HG02852 (cell line): ENCODE results near the gene CAPNS2.

Experiments used
- ATAC-seq: cut with Tn5 transposase; IDR thresholded peaks from one replicate; pipeline ENCODE4 v1.9.1; 2021; ENCODE audit warnings: mild to moderate bottlenecking, moderate library complexity; ENCODE audit not compliant: unreplicated experiment

The CAPNS2 gene

DNA sequence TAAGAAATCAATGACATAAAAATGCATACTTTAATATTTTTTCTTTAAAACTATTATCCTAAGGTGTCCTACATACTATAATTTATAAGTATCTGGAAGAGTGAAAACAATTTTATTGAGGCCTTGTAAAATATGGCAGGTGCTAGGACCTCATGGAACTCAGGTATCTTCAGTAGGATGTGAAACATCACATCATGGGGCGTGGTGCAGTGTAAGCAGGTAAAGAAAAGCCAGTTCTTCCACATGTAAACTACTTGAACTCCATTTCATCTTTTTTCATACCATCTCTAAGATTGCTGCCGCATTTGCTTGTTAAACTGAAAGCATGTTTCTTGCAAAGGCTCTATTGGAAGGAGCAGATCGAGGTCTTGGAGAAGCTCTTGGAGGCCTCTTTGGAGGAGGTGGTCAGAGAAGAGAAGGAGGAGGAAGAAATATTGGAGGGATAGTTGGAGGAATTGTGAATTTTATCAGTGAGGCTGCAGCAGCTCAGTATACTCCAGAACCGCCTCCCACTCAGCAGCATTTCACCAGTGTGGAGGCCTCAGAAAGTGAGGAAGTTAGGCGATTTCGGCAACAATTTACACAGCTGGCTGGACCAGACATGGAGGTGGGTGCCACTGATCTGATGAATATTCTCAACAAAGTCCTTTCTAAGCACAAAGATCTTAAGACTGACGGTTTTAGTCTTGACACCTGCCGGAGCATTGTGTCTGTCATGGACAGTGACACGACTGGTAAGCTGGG, at the start of gene CAPNS2:
Gene CAPNS2, plus strand, starts transcription at position 253 of the 744 bp plus-strand sequence. Its CDS starts 73 bp downstream, at position 326.
- ATAC-seq, result no peak

DNA sequence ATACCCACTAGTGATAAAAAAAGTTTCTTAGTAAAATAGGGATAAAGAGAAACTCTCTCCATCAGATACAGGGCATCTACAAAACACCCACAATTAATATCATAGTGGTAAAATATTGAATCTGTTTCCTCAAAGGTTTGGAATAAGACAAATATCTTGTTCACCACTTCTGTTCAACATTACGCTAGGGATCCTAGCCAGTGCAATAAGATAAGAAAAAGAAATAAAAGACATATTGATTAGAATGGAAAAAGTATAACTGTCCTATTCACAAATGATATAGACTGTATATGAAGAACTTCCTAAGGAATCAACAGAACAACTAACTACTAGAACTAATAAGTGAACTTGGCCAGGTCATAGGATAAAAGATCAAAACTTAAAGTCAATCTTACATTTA, 44.7 kb upstream of the CAPNS2 start:
- no peak for ATAC-seq

DNA sequence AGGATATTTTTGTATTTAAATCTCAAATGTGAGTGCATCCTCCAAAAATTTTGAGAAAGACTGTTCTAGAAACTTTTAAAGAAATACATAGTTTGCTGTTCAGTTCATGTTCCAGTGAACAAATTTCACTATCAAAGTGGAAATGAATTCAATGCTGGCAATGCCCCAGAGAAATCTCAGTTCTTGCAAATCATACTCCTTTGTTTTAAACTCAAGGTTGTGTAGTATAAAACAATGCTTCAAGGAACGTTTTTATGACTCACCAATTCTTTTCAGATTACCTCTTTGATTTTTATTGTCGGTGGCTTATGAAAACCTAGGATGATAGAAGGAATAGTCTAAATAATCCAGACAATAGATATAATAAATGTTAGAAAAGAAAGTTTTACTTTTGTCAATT, 40.0 kb upstream of the CAPNS2 start:
- ATAC-seq, result no peak

GRCh38 chr16:55527885-55528284, 38.6 kb upstream of the CAPNS2 start:
- ATAC-seq, result no peak

- ATAC-seq, result no peak
Measured at GRCh38 chr16:55529018-55529417, 37.5 kb upstream of the CAPNS2 start.

DNA sequence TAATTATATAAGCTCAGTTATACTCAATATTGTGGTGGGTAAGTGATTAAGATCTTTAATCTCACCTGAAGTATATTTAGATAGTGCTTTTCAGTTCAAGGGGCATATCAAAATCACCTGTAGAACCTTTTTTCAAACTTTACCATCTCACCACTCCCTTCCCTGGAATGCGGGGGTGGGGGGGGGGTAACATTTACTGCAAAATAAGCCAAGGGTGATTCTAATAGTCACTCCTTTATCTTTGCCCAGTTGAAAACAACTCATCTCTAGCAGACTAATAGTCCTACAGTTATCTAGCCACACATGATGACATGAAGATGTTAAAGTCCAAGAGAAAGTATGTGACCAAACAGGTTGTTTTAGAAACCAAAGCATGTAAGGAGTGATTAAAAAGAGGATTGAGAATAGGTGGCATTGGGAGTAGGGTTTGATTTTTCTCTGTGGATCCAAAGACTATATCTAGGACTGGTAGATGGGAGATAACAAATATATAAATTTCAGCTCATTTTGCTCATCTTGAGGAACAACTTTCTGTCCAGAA, 36.1 kb upstream of the CAPNS2 start:
- ATAC-seq, result no peak

GRCh38 chr16:55532227-55532626, 34.3 kb upstream of the CAPNS2 start:
- ATAC-seq, result no peak

DNA sequence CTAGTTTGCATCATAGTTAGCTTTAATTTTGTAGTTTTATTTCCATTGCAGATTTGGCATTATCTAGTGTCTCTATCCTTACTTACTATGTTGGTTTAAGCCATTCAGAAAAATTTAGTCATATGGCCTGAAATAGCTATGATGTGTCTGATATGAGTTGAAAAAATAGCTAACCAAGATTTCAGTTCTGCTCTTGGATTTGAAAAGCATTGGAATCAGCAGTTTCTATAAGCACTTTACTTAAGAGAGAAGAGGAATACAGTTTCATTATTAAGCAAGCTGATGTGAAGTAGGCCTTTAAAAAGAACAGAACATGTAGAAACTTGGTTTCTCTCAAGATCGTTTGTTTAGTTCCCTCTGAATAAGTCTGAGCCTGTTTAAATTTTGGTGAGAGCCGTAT, 31.7 kb upstream of the CAPNS2 start:
- ATAC-seq, result no peak

DNA sequence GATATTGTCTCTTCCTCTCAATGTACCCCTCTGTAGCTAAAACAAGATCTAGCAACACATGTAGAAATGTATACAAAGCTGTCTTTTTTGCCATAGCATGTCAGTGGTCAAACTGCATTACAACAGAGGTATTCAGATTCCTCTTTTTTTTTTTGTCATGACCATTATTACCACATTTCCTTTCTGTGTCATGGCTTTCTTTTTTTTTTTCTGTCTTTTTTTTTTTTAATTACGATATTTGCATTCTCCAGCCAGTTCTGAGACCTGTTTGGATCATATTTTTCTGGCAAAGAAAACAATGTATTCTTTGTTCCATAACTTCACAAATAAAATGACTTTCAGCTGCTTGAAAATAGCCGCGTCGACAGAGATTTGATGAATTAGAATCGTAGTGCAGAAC, 27.4 kb upstream of the CAPNS2 start:
- no peak for ATAC-seq

DNA sequence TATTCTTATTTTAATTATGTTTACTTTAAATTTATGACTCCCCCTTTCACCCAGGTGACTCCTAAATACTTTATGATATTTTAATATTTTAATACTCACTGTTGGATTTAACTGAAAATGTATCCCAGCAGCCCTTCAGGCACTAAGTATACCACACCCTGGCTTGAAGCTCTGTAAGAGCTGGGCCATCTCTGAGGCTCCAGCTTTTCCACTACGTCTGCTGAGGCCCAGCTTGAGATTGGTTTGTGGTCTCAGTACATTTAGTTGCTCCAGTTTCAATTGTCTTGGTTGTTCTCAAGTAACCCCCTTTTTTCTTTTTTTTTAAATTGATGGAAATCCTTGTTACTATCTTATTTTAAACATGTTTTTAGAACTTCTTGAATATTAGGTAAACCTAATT, 27.0 kb upstream of the CAPNS2 start:
- no peak for ATAC-seq

- ATAC-seq, result no peak
Measured at GRCh38 chr16:55540221-55540620, 26.3 kb upstream of the CAPNS2 start.

DNA sequence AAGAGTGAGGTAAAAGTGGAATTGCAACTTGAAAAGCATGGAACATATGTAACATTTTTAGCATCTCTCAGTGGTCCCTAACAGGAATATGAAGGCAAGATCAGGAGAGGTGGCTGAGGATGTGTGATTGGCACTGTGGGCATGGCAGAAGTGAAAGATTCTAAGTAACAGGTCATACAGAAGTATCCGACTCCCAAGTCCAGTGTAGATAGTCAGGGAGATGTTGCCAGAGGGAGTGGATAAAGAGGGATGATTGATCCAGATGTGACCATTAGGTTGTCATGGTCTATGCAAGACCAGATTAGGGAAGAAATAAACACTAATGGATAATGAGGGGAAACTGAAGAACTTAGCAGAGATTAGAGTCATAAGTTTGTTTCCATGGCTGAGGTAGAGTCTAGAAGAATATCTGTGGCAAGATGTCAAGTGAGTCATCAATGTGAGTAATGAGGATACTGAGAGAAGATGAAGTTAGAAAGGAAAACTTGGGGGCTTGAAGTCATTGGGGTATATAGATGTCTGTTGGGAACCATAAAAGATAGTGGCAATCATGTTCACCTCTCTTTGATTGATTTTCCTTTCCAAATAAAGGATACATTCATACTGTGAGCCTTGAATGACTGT, 23.9 kb upstream of the CAPNS2 start:
- ATAC-seq, result no peak

DNA sequence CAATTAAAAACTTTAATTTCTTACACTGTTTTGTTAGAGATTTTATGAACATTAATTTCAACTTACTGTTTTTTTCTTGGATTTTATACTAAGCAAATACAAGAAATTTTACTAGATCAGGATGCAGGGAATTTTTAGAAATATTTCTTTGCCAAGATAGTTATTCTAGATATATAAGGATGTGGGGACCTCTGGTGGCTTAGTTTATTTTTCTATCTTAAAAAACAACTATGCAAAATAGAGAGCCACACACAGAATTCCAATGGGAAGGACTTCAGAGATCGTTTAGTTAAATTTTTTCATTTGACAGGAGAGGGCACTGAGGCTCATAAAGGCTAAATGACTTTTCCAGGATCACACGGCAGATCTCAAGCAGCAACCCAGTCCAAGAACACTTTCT, 23.0 kb upstream of the CAPNS2 start:
- ATAC-seq, result no peak

- ATAC-seq, result no peak
Measured at GRCh38 chr16:55552621-55553020, 13.9 kb upstream of the CAPNS2 start.

DNA sequence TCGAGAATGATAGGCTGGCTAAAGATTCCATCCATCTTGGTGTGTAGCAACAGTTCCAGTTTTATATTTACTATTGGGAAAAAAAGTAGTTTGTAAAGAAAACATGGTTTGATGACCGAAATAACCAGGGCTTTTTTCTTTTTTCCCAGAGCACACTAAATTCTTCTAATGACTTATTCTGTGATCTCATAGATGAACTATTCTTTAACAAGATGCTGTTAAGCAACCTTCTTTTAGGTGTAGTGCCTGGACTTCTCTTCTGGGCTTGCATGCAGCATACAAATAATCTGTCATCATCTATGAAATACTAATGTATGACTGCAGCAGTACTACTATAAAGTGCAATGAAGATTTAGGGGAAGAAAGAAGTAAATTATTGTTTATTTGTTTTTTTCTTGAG, 11.0 kb upstream of the CAPNS2 start:
- no peak for ATAC-seq

DNA sequence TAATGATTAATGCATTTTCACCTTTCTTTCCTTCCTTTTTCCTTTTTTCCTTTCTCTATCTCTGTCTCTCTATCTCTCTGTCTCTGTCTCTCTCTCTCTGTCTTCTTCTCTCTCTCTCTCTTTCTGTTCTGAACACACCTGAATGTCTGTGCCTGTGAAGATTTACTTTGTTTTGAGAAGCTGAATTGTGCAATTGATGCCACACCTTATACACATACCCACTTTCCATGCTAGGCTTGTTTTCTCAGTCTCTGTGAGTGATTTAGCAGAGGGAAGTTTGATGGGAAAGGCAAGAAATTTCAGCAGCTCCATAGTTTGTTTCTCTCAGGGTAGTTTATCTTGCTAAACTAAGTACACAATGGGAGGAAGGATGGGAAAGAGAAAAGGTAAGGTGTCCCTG, 9.3 kb upstream of the CAPNS2 start:
- no peak for ATAC-seq

GRCh38 chr16:55559233-55559632, 7.3 kb upstream of the CAPNS2 start:
- no peak for ATAC-seq

DNA sequence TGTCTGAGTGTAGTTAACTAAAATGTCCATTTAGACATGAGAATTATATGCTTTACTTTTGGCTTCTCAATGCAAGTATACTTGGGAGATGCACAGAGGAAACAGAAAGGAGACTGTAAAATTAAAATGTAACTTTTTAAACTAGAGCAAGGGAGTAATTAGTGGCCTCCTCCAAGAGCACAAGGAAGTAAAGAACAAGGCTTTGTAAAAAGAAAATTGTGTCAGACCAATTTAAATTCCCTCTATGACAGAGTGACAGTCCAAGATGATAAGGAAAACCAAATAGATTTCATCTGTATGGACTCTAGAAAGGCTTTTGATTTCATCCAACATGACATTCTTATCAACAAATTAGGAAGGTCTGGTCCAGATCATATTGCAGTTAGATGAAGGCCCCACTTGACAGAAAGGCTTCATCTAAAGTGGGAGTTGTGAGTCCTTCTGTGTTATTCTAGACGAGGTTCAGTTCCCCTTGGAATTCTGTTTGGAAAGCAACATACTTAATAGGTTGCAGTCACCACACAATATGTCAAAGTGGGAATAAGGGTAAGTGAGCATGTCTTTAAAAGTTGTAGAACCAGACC, 6.5 kb upstream of the CAPNS2 start:
- ATAC-seq, result no peak

DNA sequence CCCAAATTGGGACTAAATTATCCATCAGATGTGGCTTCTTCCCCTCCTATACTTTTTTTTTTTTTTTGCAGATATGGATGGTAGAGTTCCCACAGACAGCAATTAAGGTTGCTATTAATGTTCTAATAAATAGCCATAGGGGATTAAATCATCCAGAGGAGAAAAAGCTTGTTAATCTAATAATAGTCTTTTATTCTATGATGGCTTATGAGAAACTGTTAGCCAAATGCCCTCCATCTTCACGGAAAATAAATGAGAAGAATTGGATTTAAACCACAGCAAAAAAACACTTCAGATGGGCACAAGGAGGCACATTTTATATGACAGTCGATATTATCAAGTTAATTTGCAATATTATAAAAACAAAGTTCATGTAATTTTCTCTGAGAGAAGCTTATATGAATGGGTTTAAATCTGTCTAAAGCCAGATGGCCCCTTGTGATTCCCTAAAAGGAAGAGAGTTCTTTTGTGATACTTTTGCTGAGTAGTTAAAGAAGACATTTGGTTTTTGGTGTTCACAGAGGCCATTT, 5.1 kb upstream of the CAPNS2 start:
- ATAC-seq, result no peak

DNA sequence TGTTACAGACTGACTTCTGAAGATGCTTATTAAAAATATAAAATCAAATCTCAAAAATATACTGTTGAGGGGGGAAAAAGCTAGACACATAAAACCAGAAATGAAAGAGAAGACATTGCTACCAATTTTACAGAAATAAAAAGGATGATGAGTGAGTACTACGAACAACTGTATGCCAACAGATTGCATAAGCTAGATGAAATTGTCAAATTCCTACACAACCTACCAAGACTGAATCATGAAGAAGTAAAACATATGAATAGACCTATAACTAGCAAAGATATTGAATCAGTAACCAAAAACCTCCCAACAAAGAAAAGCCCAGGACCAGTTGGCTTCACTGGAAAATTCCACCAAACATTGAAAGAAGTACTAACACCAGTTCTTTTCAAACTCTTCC, 3.5 kb upstream of the CAPNS2 start:
- ATAC-seq, result no peak

DNA sequence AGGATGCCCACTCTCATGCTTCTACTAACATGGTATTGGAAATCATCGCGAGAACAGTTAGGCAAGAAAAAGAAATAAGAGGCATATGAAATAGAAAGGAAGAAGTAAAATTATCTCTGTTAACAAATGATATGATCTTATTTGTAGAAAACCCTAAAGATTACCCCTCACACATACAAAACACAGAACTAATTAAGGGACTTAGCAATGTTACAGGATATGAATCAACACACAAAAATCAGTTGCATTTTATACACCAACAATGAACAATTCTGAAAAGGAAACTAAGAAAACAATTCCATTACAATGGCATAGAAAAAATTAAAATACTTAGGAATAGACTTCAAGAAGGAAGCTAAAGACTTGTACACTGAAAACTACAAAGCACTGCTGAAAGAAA, 2.7 kb upstream of the CAPNS2 start:
- ATAC-seq, result no peak

- ATAC-seq, result no peak
Measured at GRCh38 chr16:55565086-55565485, 1.4 kb upstream of the CAPNS2 start.
